ENCODE data around the gene SIGLEC1.

DNA sequence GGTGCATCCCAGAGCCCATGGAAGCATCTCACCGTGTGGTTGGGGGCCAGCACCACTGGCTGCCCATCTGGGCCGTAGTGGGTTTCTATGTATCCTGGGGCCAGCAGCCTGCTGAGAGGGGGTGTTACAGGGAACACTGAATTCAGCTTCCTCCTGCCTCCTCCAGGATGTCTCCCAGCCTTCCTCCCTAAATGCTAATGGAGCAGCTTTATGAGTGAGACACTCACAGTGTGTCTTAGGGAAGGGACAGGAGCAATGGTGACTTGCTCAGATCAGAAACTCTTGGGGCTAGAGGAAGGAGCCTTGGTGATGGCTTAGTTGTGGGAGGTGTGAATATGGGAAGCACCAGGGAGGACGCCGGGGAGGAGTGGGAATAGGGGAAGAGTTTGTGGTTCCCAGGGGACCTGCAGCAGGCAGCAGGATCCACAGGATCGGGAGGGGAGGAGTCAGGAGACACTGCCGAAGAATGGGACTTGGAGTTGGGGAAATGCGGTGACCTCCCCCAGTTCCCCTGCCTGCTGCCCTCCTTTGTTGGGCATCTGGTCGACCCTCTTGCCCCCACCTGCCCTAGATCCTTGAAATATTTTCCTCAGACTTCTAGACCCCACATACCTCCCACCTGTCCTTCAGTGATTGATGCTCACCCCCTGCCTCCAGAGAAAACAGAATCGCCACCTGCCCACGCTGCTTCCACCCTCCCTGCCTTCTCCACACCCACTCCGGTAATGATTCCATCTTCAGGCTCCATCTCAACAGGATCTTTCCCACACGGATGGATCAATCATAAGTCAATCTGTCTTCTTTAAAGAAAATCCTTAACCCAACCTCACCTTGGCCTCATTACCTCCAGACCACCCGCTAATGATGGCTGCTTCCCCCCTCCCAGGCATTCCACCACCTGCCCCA, 37.2 kb downstream of the SIGLEC1 start:
- TF ChIP-seq POLR2A (IDR thresholded peaks at IDR 0.05; ENCODE audit: low read length) (no peak), GATA1 (IDR thresholded peaks at IDR 0.05; ENCODE audit: low read depth, low read length) (no peak)
